GM21360 (cell line): ENCODE measurements around the gene SP3.

Experiments
- ATAC-seq: cut with Tn5 transposase; IDR thresholded peaks from one replicate; pipeline ENCODE4 v1.9.1; 2021; ENCODE audit warnings: mild to moderate bottlenecking, moderate library complexity; ENCODE audit not compliant: unreplicated experiment

Gene SP3

DNA sequence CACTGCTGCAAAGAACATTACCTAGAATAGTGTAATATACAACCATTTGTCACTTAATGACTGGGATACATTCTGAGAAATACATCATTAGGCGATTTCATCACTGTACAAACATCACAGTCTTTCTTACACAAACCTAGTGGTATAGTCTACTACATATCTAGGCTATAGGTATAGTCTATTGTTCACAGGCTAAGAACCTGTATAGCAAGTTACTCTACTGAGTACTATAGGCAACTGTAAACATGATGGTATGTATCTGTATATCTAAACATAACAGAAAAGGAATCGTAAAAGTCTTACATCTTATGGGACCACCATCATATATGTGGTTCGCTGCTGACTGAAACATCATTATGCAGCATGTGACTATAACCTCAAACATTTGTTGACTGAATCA is 21.4 kb downstream of the SP3 start:
- no peak for ATAC-seq

DNA sequence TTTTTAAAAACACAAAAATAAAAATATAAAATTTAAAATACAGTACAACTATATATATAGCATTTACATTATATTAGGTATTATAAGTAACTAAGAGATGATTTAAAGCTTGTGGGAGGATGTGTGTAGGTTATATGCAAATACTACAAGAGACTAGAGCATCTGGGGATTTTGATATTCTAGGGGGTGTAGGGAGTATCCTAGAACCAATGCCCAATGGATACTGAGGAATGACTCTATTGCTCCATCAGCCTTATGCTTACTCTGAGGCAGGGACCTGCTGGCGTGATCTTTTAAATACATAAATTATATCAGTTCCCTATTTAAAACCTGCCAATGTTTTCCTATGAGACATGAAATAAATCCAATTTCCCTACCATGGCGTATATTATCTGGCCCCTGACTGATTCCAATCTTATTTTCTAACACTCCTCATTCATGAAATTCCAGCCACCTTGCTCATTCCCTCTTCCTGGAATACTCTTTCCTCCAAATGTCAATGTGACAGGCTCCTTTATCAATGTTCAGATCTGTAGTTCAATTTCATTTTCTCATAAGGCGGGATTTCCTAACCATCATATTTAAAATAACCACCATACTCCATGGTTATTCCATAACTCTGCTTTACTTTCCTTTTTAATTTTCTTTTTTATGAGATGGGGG is 22.2 kb downstream of the SP3 start:
- no peak for ATAC-seq

DNA sequence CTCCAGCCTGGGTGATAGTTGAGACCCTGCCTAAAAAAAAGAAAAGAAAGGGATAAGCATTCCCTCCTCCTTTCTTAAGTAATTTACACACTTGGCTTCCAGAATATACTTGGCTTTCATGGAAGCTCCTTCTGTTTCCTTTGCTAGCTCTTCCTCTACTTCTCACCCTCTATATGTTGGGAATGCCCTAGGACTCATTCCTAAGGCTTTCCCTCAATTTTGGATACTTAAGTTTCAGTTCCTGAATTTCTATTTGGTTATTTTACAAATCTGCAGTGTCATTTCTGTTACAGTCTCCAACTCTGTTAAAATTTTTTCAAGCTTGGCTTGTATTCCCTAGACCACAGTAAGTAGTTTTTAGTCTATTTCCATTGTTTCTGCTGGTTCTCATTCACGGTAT is 23.6 kb downstream of the SP3 start:
- ATAC-seq, result no peak

DNA sequence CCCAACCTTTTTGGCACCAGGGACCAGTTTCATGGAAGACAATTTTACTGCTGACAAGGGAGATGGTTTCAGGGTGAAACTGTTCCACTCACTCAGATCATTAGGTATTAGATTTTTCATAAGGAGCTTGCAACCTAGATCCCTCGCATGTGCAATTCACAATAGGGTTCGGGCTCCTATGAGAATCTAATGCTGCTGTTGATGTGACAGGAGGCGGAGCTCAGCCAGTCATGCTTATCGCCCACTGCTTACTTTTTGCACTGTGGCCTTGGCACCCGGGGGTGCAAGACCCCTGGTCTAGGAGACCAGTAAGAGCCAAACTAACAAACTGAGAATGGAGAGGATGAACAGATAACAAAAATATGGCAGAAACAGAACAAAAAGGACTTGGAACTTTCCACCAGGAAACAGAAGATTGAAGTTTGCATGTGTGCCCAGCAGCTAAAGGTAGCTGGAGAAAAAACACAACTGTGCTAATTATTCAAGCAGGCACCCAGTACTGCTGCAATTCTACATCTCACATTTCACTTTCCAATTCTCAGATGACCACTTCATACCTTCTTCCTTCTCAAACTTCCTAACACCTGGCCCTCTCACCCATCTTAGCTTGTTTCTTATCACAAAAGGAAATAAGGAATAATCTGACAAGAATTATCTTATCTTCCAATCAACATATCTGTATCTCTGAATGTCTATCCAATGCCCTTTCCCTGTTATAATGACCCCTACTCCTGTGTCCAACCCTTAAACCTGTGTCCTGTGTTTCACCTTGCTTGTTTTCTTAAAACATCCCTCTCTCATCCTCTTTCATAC is 24.8 kb downstream of the SP3 start:
- no peak for ATAC-seq

DNA sequence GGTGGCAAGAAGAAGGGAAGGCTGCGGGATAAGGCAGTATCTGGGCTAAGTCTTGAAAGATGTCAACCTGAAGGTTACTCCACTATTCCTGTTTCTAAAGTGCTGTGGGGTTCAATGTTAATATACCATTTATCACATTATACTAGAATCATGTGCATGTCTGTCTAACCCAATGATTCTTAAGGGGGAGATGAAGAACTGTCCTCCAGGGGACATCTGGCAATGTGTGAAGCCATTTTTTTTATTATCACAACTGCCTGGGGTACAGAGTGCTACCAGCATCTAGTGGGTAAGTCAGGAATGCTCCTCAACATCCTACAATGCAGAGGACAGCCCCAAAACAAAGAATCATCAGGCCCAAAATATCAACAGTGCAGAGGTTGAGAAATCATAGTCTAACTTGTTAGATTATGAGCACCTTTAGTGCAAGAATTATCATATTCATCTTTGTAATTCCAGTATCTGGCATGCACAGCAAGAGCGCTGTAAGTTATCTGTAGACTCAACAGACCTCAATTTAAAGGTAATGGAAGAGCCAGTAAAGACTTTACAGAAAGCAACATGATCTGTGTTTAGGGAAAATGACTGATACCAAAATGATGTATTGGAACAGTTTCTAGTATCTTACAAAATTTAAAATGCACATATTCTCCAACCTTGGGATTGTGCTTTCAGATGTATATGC is 26.3 kb downstream of the SP3 start:
- ATAC-seq, result no peak

DNA sequence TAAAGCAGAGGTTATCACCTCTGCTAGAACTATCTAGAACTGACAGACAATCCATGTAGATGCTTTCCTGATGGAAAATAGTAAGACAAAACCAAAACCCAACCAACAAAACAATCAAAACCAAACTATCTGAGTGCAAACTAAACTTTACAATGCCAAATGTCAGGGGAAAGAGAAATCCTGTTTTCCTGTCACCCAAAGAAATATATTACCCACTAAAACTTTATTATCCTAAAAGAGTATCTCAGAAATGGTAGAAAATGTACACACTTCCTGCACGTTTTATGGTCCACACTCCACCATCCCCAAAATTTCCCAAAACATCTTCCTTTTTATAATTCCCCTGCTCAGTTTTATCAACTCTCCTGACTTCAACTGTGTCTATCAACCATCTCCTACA is 29.9 kb downstream of the SP3 start:
- ATAC-seq, result no peak

DNA sequence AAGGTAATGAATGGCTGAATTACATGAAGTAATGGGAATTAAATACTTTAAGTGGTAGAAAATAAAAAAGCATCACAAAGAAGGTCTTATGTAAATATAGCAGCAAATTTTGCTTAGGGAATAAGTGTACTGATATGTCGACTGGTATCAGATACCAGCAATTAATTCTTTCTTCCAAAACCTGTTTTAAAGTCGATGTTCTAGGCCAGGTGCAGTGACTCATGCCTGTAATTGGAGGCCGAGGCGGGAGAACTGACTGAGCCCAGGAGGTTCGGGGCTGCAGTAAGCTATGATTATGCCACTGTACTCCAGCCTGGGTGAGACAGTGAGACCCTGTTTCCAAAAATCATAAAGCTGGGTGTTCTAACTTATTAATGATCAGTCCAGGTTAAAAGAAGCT is 30.3 kb downstream of the SP3 start:
- no peak for ATAC-seq

DNA sequence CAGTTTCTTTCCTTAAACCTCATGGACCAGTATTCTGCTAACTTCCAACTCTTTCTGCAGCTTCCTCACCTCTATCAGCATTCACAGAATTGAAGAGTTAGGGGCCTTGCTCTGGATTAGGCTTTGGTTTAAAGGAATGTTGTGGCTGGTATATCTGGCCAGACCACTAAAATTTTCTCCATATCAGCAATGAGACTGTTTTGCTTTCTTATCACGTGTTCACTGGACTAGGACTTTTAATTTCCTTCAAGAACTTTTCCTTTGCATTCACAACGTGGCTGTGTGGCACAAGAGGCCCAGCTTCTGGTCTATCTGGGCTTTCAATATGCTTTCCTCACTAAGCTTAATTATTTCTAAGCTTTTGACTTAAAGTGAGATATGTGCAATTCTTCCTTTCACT is 33.4 kb downstream of the SP3 start:
- no peak for ATAC-seq

DNA sequence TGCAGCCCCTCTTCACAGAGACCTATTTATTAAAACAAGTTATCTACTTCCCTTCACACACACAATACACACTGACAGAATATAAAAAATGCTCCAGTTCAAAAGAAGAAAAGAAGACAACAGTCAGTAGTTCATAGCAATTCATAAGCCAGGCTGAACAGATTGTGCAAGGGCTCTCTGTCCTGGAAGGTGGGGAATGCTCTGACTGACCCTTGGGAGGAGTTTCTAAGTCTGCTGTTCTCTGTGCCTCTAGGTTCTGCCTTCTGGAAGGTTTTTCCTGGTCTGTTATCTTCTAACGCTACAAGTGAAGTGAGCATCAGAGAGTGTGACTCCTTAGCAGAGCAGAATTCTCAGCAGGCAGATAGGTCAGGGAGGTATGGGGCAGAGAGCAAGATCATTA is 35.7 kb downstream of the SP3 start:
- no peak for ATAC-seq

DNA sequence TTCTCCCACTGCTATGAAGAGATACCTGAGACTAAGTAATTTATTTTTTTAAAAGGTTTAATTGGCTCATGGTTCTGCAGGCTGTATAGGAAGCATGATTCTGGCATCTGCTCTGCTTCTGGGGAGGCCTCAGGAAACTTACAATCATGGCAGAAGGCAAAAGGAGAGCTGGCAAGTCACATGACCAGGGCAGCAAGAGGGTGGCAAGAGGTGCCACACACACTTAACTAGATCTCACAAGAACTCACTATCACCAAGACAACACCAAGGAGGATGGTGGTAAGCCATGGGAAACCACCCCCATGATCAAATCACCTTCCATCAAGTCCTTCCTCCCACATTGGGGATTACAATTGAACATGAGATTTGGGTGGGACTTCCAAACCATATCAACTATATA is 38.3 kb downstream of the SP3 start:
- ATAC-seq, result no peak

DNA sequence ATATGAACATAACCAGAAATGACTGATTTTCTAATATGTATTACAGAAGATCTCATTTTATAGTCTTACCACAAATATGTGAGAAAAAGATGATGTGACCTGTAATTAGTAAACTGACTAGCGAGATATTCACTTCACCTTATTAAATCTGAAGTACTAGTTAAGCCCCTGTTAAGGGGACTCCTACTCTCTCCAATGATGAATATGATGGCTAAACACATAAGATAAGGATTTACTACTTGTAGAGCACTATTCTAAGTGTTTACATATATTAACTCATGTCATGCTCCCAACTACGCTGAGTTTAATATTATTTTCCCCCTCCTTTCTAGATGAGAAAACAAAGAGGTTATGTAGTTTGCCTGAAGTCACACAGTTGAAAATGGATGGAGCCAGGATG is 40.9 kb downstream of the SP3 start:
- ATAC-seq, result no peak

DNA sequence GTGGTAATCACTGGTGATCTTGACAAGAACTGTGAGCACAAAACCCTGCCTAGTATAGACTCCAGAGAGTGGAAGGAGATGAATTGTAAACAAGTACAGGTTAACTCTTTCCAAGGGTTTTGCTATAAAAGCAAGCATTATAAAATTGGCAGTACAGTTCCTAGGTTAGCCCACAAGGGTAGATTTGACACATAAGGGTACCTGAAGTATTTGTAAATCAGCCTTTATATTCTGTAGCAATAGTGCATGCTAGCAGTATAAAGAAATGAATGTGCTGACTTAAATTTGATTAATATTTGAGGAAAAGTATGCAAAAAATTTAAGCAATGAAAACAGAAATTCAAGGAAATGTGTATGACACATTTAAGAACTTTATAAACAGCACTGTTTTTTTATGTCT is 42.4 kb downstream of the SP3 start:
- no peak for ATAC-seq

DNA sequence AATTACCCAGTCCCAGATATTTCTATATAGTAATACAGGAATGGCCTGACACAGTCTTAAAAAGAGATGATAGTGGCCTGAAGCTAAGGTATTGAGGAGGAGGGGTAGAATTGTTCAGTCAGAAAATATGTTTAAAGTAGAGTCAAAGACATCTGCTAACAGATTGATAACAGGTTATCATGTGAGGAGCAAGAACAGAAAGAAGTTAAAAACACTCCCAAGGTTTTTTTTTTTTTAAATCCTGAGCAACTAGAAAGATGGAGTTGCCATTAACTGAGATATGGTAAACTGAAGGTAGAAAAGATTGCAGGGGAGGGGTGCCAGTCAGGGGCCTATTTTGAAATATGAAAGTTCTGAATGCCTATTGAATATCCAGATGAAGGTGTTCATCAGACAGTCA is 43.1 kb downstream of the SP3 start:
- ATAC-seq, result no peak

DNA sequence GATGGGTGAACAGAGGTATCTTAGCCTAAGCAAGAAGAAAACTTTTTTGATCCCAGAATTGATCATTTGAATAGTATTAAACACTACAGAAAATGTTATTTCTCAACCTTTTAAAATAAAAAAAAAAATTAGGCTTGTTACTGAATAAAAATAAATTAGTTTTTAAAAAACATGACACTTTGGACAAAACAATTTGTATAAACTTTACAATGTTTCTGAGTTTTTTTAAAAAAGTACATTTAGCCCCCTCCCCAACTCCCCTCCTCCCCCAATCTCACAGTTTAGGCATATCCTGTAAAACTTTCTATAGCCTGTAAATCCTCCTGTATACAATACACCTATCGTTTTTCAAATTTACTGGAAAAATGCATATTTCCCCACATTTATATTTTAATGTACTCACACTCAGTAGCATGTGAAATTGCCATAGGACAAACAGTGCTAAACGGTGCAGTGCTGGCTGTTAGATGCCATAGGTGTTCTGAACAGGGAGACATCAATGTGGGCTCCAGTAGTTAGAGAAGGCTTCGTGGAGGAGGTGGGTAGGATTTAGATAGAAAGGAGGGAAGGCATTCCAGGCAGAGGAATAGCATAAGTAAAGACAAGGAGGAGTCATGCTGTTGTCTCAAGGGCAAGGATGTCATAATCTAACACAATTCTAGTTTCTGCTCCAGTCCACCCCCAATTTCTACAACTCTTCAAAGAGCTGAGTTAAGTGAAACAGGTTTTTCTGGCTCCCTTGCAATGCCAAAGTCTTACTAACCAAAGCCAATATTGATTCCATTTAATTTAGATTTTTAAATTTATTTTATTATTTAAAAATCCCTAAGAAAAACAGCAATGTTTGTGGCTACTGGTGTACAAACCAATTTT is 50.9 kb downstream of the SP3 start:
- ATAC-seq, result no peak

DNA sequence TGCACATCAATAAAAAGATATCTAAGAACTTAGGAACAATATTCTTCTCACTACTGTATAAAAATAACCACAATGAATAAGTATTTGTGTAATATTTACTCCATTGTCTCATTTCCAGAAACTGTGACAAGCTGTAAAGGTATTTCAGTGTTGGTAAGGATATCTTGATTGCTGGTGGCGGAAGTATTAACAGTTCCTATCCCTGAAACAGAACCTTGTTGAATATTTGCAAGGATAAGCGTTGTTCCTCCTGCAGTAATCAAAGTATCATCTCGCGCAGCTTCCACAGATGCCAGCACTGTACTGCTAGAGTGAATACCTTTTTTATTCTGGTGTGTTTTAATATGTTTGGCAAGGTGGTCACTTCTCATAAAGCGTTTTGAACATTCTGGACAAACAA is 55.3 kb downstream of the SP3 start:
- no peak for ATAC-seq

DNA sequence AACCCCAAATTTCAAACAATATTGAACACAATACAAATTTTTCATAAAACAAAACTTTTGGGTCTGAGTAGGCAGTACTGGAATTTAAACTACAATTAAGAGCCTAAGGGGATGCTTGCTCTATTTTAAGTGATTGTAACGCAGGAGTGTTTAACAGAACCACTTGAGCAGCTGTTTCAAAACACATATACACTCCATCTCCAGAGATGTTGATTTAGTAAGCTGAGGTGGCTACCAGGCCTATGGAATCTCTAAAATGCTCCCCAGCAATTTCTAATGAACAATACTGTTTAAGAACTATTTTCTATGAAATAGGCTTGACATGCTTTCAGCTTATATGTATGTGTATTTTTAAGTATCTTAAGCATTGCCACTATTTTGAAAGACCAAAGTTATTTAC is 58.5 kb downstream of the SP3 start:
- no peak for ATAC-seq

DNA sequence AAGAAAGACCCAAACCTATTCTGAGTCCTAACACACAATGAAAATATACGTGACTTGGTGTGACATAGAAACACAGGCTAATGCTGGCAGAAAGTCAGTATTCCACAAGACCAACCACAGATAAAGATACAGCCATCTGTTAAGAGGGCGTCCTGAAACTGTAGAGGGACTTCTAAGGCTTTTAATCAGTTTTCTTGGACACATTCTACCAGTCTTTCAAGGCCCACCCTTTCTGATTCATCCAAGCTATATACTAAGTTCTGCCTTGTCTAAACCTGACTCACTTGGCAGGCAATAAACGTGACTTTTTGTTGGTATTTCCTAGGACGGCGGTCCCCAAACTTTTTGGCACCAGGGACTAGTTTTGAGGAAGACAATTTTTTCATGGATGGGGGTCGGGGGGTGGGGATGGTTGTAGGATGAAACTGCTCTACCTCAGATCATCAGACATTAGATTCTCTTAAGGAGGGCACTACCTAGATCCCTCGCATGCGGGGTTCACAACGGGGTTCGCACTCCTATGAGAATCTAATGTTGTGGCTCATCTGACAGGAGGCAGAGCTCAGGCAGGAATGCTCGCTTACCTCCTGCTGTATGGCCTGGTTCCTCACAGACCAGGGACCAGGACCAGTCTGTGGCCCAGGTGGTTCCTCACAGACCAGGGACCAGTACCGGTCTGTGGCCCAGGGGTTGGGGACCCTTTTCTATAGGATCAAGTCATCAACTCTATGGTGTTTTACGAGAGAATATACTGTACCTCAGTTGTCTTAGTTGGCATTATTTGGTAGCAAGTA is 61.4 kb downstream of the SP3 start:
- no peak for ATAC-seq

DNA sequence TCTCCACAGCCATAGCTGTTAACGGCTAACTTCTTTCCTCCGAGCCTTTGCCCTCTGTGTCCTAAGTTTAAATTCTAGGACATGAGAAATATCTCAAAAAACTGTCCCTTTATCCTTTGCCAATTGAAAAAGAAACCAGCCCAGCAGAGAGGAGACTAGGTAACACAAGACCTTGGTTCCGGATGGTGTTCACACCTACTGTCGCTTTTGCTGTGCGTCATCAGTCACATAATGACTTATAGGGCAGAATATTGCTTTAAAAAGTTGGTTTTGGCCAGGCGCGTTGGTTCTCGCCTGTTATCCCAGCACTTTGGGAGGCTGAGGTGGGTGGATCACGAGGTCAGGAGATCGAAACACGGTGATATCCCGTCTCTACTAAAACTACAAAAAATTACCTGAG is 66.2 kb downstream of the SP3 start:
- no peak for ATAC-seq

DNA sequence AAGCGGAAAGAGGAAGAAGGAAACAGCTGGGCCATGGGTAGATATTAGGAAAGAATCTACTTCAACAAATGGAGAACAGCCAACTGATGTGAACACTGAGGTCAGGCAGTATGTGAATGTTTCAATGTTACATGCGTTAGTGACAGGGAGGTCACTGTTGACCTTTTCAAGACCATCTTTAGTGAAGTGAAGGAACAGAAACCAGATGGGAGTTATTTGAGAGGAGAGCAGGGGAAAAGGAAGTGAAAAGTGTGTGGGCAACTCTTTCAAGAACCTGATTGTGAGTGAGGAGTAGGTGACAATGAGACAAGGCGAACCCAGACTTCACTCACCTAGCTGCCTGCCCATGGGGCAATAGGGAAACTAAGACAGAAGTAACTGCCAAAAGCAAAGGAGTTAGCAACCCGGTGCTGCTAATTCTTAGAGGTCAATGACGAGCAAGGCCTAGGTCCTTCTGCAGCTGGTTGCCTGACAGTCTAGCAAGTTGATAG is 67.0 kb downstream of the SP3 start:
- ATAC-seq, result peak; percentile 84

DNA sequence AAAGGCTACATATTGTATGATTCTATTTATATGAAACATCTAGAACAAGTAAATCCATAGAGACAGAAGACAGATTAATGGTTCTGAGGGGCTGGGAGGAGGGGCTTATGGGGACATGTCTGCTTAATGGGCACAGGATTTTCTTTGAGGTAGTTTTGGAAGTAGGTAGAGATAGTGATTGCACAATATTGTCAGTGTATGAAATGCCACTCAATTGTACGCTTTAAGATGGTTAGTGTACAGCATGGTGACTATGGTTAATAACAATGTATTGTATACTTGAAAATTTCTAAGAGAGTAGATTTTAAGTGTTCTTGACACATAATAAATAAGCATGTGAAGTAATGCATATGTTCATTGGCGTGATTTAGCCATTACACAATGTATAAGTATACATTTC is 68.4 kb downstream of the SP3 start:
- no peak for ATAC-seq
